Endothelial cell of umbilical vein (primary cell): ENCODE results near the gene C12orf76. TPM values are rescaled to one million over a fixed set of nuclear protein-coding genes. Genes with fewer than 3 reads are reported as not detected.

ENCODE experiments used
- BruUV-seq: library from RNA; stranded (reverse); fragments of 400-500 nt; replicated peaks from 2 replicates; lab custom pipeline; 2021; lab: Mats Ljungman, UMichigan
- CTCF ChIA-PET: fragments of 300-600, 350-600 bp; sonication (Branson Sonifier 250); formaldehyde crosslinking; loops from one replicate; lab custom pipeline; 2021; ENCODE audit warnings: antibody characterized with exemption, inconsistent platforms; lab: Charles Lee
- POLR2A ChIA-PET: fragments of 300-600, 350-600 bp; sonication (Branson Sonifier 250); formaldehyde crosslinking; loops from one replicate; lab custom pipeline; 2021; ENCODE audit warnings: antibody characterized with exemption, inconsistent platforms; lab: Charles Lee
- DNase-seq: peaks from one replicate; pipeline ENCODE4 v3.0.0-alpha.2; 2011; ENCODE audit warnings: low read depth, low spot score
- FAIRE-seq: peaks from 2 replicates; lab custom pipeline; 2011; peaks lifted over from hg19 to GRCh38; lab: Jason Lieb, UNC
- H2AFZ ChIP-seq: 2 replicates; pipeline ENCODE4 v1.6.0; 2012; ENCODE audit warnings: low read depth, low read length, control low read depth, inconsistent platforms
- H3K27ac ChIP-seq: 2 replicates; pipeline ENCODE4 v1.5.1; 2011; ENCODE audit warnings: low read depth, mild to moderate bottlenecking, control low read depth, low read length, moderate library complexity; ENCODE audit not compliant: insufficient read depth
- H3K27me3 ChIP-seq, 2 experiments: 2 replicates each; pipeline versions ENCODE4 v1.6.0 to v1.6.1; 2011; ENCODE audit warnings: low read length in 2 of 2, mixed read lengths in 1 of 2; ENCODE audit not compliant: control insufficient read depth in 2 of 2, insufficient read depth in 2 of 2
- H3K36me3 ChIP-seq, 2 experiments: 2 replicates in 1 of 2; 3 replicates in 1 of 2; pipeline ENCODE4 v1.5.1; 2011; ENCODE audit warnings: low read length in 2 of 2, mild to moderate bottlenecking in 1 of 2, moderate library complexity in 1 of 2; ENCODE audit not compliant: control insufficient read depth in 2 of 2, insufficient read depth in 2 of 2; ENCODE audit errors: extremely low read depth in 1 of 2
- H3K4me1 ChIP-seq: 3 replicates; pipeline ENCODE4 v1.5.1; 2011; ENCODE audit warnings: mild to moderate bottlenecking, low read length; ENCODE audit not compliant: control insufficient read depth, insufficient read depth; ENCODE audit errors: extremely low read depth
- H3K4me2 ChIP-seq: 2 replicates; pipeline ENCODE4 v1.6.1; 2011; ENCODE audit warnings: low read length, control low read depth, mixed read lengths; ENCODE audit not compliant: insufficient read depth
- H3K4me3 ChIP-seq, 3 experiments: fragments of 200-600 bp in 1 of 3; sonication (generic), shearing (Covaris generic) in 1 of 3; replicated peaks in 1 of 3; 2 replicates each; pipeline ENCODE4 v1.5.1; 2011 to 2016; ENCODE audit warnings: control low read depth in 3 of 3, low read length in 3 of 3, mild to moderate bottlenecking in 2 of 3, inconsistent platforms in 1 of 3, low read depth in 1 of 3, moderate library complexity in 1 of 3; ENCODE audit not compliant: insufficient read depth in 1 of 3
- H3K79me2 ChIP-seq: 2 replicates; pipeline ENCODE4 v1.6.0; 2012; ENCODE audit warnings: low read length, inconsistent platforms; ENCODE audit not compliant: control insufficient read depth, insufficient read depth
- H3K9ac ChIP-seq: replicated peaks from 2 replicates; pipeline ENCODE3; 2011; ENCODE audit warnings: low read length, control low read depth; ENCODE audit not compliant: insufficient read depth; ENCODE audit errors: extremely low read depth
- H3K9me1 ChIP-seq: replicated peaks from 3 replicates; pipeline ENCODE4 v1.6.0; 2011; ENCODE audit warnings: mild to moderate bottlenecking, low read length; ENCODE audit not compliant: control insufficient read depth, insufficient read depth; ENCODE audit errors: extremely low read depth
- H3K9me3 ChIP-seq: replicated peaks from 2 replicates; pipeline ENCODE4 v1.5.1; 2012; ENCODE audit warnings: low read length, inconsistent platforms; ENCODE audit not compliant: control insufficient read depth, insufficient read depth
- H4K20me1 ChIP-seq: replicated peaks from 2 replicates; pipeline ENCODE3; 2011; ENCODE audit warnings: mild to moderate bottlenecking, low read length; ENCODE audit not compliant: control insufficient read depth, insufficient read depth; ENCODE audit errors: extremely low read depth
- EZH2 ChIP-seq: IDR thresholded peaks from 2 replicates; pipeline ENCODE4 v1.6.1; 2012; ENCODE audit warnings: borderline replicate concordance, low read depth, mild to moderate bottlenecking, moderate library complexity, low read length, inconsistent platforms; ENCODE audit not compliant: severe bottlenecking
- FOS ChIP-seq: IDR thresholded peaks from 2 replicates; pipeline ENCODE4 v1.6.1; 2011; ENCODE audit warnings: mild to moderate bottlenecking, low read length, moderate library complexity, borderline replicate concordance; ENCODE audit not compliant: insufficient read depth
- GATA2 ChIP-seq: IDR thresholded peaks from 2 replicates; pipeline ENCODE4 v1.7.0; 2011; ENCODE audit warnings: low read depth, mild to moderate bottlenecking, moderate library complexity, mixed read lengths, low read length; ENCODE audit not compliant: insufficient read length, insufficient read depth
- JUN ChIP-seq: IDR thresholded peaks from 2 replicates; pipeline ENCODE4 v1.6.1; 2011; ENCODE audit warnings: borderline replicate concordance, low read depth; ENCODE audit not compliant: insufficient read length, insufficient read depth
- MYC ChIP-seq: IDR thresholded peaks from one replicate; pipeline ENCODE4 v1.6.1; 2011; ENCODE audit warnings: mild to moderate bottlenecking, low read depth, low read length
- POLR2A ChIP-seq: IDR thresholded peaks from 2 replicates; pipeline ENCODE4 v1.6.1; 2012; ENCODE audit warnings: low read depth, mild to moderate bottlenecking, control low read depth, low read length
- POLR2AphosphoS5 ChIP-seq: IDR thresholded peaks from 2 replicates; pipeline ENCODE4 v1.6.1; 2012; ENCODE audit warnings: low read depth, mild to moderate bottlenecking, control low read depth, low read length, moderate library complexity; ENCODE audit not compliant: insufficient read depth
- dilution Hi-C: fragments of 300-500 bp; cut with MboI; formaldehyde crosslinking; loops from one replicate; pipeline ENCODE4 v1.15.0; 2019; ENCODE audit warnings: low sequenced_read_pairs; ENCODE audit not compliant: extremely low pct_ligation_motif_present
- intact Hi-C: fragments of 100-400 bp; cut with micrococcal nuclease; formaldehyde crosslinking; loops from one replicate; pipeline ENCODE4 v1.10.0; 2022
- polyA plus RNA-seq, 4 experiments: library from polyadenylated mRNA; depleted of rRNA in 3 of 4; stranded (reverse) in 3 of 4; unstranded in 1 of 4; fragments of >200 nt; gene quantifications; 2 replicates each; pipeline versions ENCODE4 v1.2.1 to v1.2.3, GENCODE V29; 2011 to 2012; ENCODE audit warnings: missing spikeins in 1 of 4
- total RNA-seq: library from RNA; stranded (reverse); gene quantifications from 2 replicates; pipeline ENCODE4 v1.2.3, GENCODE V29; 2021
- TF ChIP-seq, protein P1 (sequence below): IDR thresholded peaks from 2 replicates; pipeline ENCODE4 v1.6.1; 2011; ENCODE audit not compliant: insufficient read depth, insufficient read length
- TF ChIP-seq, protein P2 (sequence below), 2 donors: IDR thresholded peaks; 1 replicate in 1 of 2; 2 replicates in 1 of 2; pipeline ENCODE4 v1.5.1; 2011; ENCODE audit warnings: low read length in 2 of 2, mild to moderate bottlenecking in 2 of 2, moderate library complexity in 2 of 2, control low read depth in 1 of 2, inconsistent platforms in 1 of 2, low read depth in 1 of 2; ENCODE audit not compliant: insufficient read depth in 1 of 2; ENCODE audit errors: extremely low read depth in 1 of 2

The C12orf76 gene
- total and polyA plus RNA-seq, 2 donors (not counting 3 experiments of a cell fraction or from before 2014, with no cell fraction given), result 13.4 to 17.1 TPM

DNA sequence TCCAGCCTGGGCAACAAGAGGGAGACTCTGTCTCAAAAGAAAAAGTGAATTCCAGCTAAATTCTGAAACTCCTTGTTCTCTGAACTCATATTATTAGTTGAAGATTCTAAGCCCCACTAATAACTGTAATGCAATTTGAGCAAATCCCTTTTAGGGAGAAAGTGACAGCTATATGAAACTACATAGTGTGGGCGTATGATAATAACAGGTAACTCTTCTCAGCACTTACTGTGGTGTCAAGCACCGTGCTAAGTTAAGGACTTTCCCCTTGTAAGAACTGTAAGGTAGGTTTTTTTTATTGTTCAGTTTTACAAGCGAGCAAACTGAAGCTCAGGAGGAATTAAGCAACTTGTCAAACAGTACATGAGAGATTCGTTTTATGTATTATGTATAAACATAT lies 43.7 kb downstream of the C12orf76 start:
- DNase-seq (no peak), FAIRE-seq (no peak)
- no TSS peak for BruUV-seq
- ChIA-PET CTCF (interaction anchor here (0.9 to 1.4 kb wide), 2 partner anchors 20 to 427 kb away, joined by 3 to 5 read pairs; no protein-coding TSS in a partner anchor), POLR2A (no interaction called here)
- Histone ChIP-seq H3K36me3 (no peaks in the 10 kb centered on the region), H2AFZ (no peak overlapping the region), H3K4me2 (no peak overlapping the region), H3K9me3 (no peaks in the 10 kb centered on the region), H3K27me3 (no peaks in the 10 kb centered on the region), H3K9me1 (no peaks in the 10 kb centered on the region), H3K79me2 (peaks cover 3% of the 10 kb centered on the region), H4K20me1 (no peaks in the 10 kb centered on the region), H3K27ac (no peak overlapping the region), H3K9ac (no peak overlapping the region), H3K4me1 (peaks cover 6% of the 10 kb centered on the region), H3K4me3 (no peak overlapping the region)
- dilution Hi-C loops (no loop called here), intact Hi-C loops (no loop called here)
- TF ChIP-seq, protein P1, sequence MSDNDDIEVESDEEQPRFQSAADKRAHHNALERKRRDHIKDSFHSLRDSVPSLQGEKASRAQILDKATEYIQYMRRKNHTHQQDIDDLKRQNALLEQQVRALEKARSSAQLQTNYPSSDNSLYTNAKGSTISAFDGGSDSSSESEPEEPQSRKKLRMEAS, result no peak
- TF ChIP-seq FOS, result no peak
- TF ChIP-seq POLR2AphosphoS5, result no peak
- no peak for TF ChIP-seq POLR2A
- TF ChIP-seq, protein P2, sequence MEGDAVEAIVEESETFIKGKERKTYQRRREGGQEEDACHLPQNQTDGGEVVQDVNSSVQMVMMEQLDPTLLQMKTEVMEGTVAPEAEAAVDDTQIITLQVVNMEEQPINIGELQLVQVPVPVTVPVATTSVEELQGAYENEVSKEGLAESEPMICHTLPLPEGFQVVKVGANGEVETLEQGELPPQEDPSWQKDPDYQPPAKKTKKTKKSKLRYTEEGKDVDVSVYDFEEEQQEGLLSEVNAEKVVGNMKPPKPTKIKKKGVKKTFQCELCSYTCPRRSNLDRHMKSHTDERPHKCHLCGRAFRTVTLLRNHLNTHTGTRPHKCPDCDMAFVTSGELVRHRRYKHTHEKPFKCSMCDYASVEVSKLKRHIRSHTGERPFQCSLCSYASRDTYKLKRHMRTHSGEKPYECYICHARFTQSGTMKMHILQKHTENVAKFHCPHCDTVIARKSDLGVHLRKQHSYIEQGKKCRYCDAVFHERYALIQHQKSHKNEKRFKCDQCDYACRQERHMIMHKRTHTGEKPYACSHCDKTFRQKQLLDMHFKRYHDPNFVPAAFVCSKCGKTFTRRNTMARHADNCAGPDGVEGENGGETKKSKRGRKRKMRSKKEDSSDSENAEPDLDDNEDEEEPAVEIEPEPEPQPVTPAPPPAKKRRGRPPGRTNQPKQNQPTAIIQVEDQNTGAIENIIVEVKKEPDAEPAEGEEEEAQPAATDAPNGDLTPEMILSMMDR (IDR thresholded peaks at IDR 0.05; ENCODE audit: extremely low read depth in 1 of 2, insufficient read depth in 1 of 2, low read depth in 1 of 2, low read length in 2 of 2), result no peak
- no peak for TF ChIP-seq GATA2
- no peak for TF ChIP-seq JUN
- no peak for TF ChIP-seq EZH2
- TF ChIP-seq MYC, result no peak
